ENCODE data around the gene BSN.

The BSN gene

DNA sequence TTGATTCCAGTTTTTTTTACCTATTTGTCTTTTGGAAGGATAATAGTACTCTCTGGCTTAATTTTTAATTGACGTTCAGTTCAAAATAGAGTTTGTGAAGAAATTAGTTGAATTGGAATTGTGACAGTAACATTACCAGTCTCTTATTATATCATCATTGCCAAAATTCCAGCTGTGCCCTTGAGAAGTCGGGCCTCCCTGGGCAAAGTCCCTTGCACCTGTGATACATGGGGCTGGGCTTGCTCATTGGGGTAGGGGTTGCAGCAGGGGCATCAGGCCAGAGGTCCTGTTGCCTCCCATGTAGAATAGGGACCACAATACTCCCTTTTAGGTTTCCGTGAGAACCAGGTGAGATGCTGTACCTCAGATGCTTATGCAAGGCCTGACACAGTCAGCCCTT, 92.0 kb downstream of the BSN start:
- H3K27ac ChIP-seq (ENCODE audit: low read depth, low read length) = no peak overlapping the region
- H3K4me3 ChIP-seq (ENCODE audit: low read depth, low read length) = no peak overlapping the region

GRCh38 chr3:49647741-49648140, 93.5 kb downstream of the BSN start:
- Histone ChIP-seq H3K9ac (ENCODE audit: low read depth, low read length) (no peak overlapping the region), H3K27ac (ENCODE audit: low read depth, low read length) (no peak overlapping the region), H3K4me1 (ENCODE audit: control insufficient read depth, insufficient read depth, low read length) (no peaks in the 10 kb centered on the region), H3K27me3 (ENCODE audit: control insufficient read depth, insufficient read depth, low read length) (no peaks in the 10 kb centered on the region), H3K9me3 (ENCODE audit: control insufficient read depth, insufficient read depth, low read length) (no peaks in the 10 kb centered on the region), H3K4me3 (ENCODE audit: low read depth, low read length) (no peak overlapping the region), H3K36me3 (ENCODE audit: control insufficient read depth, insufficient read depth, low read length) (no peaks in the 10 kb centered on the region)

More for the DNA sequence above, 92.0 kb downstream of the BSN start:
- Histone ChIP-seq H3K27me3 (ENCODE audit: control insufficient read depth, insufficient read depth, low read length) (no peaks in the 10 kb centered on the region), H3K36me3 (ENCODE audit: control insufficient read depth, insufficient read depth, low read length) (no peaks in the 10 kb centered on the region), H3K9ac (ENCODE audit: low read depth, low read length) (no peak overlapping the region), H3K9me3 (ENCODE audit: control insufficient read depth, insufficient read depth, low read length) (no peaks in the 10 kb centered on the region), H3K4me1 (ENCODE audit: control insufficient read depth, insufficient read depth, low read length) (no peaks in the 10 kb centered on the region)

GRCh38 chr3:49648354-49649019, 94.2 kb downstream of the BSN start:
- Histone ChIP-seq H3K9me3 (ENCODE audit: control insufficient read depth, insufficient read depth, low read length) (no peaks in the 10 kb centered on the region), H3K9ac (ENCODE audit: low read depth, low read length) (no peak overlapping the region), H3K4me1 (ENCODE audit: control insufficient read depth, insufficient read depth, low read length) (no peaks in the 10 kb centered on the region), H3K27ac (ENCODE audit: low read depth, low read length) (no peak overlapping the region), H3K27me3 (ENCODE audit: control insufficient read depth, insufficient read depth, low read length) (no peaks in the 10 kb centered on the region), H3K36me3 (ENCODE audit: control insufficient read depth, insufficient read depth, low read length) (no peaks in the 10 kb centered on the region), H3K4me3 (ENCODE audit: low read depth, low read length) (no peak overlapping the region)

DNA sequence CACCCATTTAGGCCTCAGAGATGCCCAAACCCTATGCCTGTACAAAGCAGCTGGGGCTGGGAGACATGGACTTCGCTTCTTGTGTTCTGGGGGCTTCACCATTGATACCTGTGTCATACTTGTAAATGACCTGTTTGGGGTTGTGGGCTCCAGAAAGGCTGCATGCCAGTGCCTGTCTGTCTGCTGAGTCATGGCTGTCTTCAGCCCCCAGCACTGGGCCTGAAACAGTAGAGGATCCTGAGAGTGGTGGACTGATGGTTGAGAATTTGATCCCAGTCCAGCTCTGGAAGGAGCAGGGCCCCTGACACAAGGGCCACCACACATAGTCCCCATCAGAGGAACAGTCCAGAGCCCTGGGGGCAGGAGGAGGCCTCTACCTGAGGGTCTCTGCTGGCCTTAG, 95.3 kb downstream of the BSN start:
- no peak overlapping the region for H3K27ac ChIP-seq (ENCODE audit: low read depth, low read length)
- no peaks in the 10 kb centered on the region for H3K4me1 ChIP-seq (ENCODE audit: control insufficient read depth, insufficient read depth, low read length)
- H3K9ac ChIP-seq (ENCODE audit: low read depth, low read length) = no peak overlapping the region
- H3K27me3 ChIP-seq (ENCODE audit: control insufficient read depth, insufficient read depth, low read length) = no peaks in the 10 kb centered on the region
- H3K9me3 ChIP-seq (ENCODE audit: control insufficient read depth, insufficient read depth, low read length) = no peaks in the 10 kb centered on the region
- H3K4me3 ChIP-seq (ENCODE audit: low read depth, low read length) = no peak overlapping the region
- H3K36me3 ChIP-seq (ENCODE audit: control insufficient read depth, insufficient read depth, low read length) = no peaks in the 10 kb centered on the region

GRCh38 chr3:49650177-49650576, 95.9 kb downstream of the BSN start:
- Histone ChIP-seq H3K9me3 (ENCODE audit: control insufficient read depth, insufficient read depth, low read length) (no peaks in the 10 kb centered on the region), H3K9ac (ENCODE audit: low read depth, low read length) (no peak overlapping the region), H3K27ac (ENCODE audit: low read depth, low read length) (no peak overlapping the region), H3K36me3 (ENCODE audit: control insufficient read depth, insufficient read depth, low read length) (no peaks in the 10 kb centered on the region), H3K4me3 (ENCODE audit: low read depth, low read length) (no peak overlapping the region), H3K27me3 (ENCODE audit: control insufficient read depth, insufficient read depth, low read length) (no peaks in the 10 kb centered on the region), H3K4me1 (ENCODE audit: control insufficient read depth, insufficient read depth, low read length) (no peaks in the 10 kb centered on the region)

DNA sequence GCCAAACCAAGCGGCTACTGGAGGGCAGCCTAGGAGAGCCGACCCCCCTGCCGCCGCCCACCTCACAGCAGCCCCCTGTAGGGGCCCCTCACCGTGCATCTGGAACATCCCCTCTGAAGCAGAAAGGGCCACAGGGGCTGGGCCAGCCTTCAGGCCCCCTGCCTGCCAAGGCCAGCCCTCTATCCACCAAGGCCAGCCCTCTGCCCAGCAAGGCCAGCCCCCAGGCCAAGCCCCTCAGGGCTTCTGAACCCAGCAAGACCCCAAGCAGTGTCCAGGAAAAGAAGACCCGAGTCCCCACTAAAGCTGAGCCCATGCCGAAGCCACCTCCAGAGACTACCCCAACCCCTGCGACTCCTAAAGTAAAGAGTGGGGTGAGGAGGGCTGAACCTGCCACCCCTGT, 96.4 kb downstream of the BSN start:
- no peaks in the 10 kb centered on the region for H3K36me3 ChIP-seq (ENCODE audit: control insufficient read depth, insufficient read depth, low read length)
- H3K27me3 ChIP-seq (ENCODE audit: control insufficient read depth, insufficient read depth, low read length) = no peaks in the 10 kb centered on the region
- H3K27ac ChIP-seq (ENCODE audit: low read depth, low read length) = no peak overlapping the region
- H3K4me3 ChIP-seq (ENCODE audit: low read depth, low read length) = no peak overlapping the region
- H3K4me1 ChIP-seq (ENCODE audit: control insufficient read depth, insufficient read depth, low read length) = no peaks in the 10 kb centered on the region
- H3K9me3 ChIP-seq (ENCODE audit: control insufficient read depth, insufficient read depth, low read length) = no peaks in the 10 kb centered on the region
- no peak overlapping the region for H3K9ac ChIP-seq (ENCODE audit: low read depth, low read length)

- no peaks in the 10 kb centered on the region for H3K27me3 ChIP-seq (ENCODE audit: control insufficient read depth, insufficient read depth, low read length)
- H3K9ac ChIP-seq (ENCODE audit: low read depth, low read length) = no peak overlapping the region
- no peak overlapping the region for H3K27ac ChIP-seq (ENCODE audit: low read depth, low read length)
- no peaks in the 10 kb centered on the region for H3K36me3 ChIP-seq (ENCODE audit: control insufficient read depth, insufficient read depth, low read length)
- H3K4me1 ChIP-seq (ENCODE audit: control insufficient read depth, insufficient read depth, low read length) = no peaks in the 10 kb centered on the region
- H3K4me3 ChIP-seq (ENCODE audit: low read depth, low read length) = no peak overlapping the region
- no peaks in the 10 kb centered on the region for H3K9me3 ChIP-seq (ENCODE audit: control insufficient read depth, insufficient read depth, low read length)
These were observed 98.1 kb downstream of the BSN start for GRCh38 chr3:49652218-49652902.

- H3K4me3 ChIP-seq (ENCODE audit: low read depth, low read length) = no peak overlapping the region
- no peak overlapping the region for H3K27ac ChIP-seq (ENCODE audit: low read depth, low read length)
- no peaks in the 10 kb centered on the region for H3K9me3 ChIP-seq (ENCODE audit: control insufficient read depth, insufficient read depth, low read length)
These were observed 98.7 kb downstream of the BSN start for GRCh38 chr3:49652903-49653415.

DNA sequence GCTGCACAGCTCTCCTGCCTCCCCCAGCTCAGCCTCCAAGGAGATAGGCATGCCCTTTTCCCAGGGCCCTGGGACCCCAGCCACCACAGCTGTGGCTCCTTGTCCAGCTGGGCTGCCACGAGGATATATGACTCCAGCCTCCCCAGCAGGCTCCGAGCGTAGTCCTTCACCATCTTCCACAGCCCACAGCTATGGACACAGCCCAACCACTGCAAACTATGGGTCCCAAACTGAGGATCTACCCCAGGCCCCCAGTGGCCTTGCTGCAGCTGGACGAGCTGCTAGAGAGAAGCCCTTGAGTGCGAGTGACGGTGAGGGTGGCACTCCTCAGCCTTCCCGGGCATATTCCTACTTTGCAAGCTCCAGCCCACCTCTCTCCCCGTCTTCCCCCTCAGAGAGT, 99.3 kb downstream of the BSN start:
- Histone ChIP-seq H3K4me3 (ENCODE audit: low read depth, low read length) (no peak overlapping the region), H3K9me3 (ENCODE audit: control insufficient read depth, insufficient read depth, low read length) (no peaks in the 10 kb centered on the region), H3K27me3 (ENCODE audit: control insufficient read depth, insufficient read depth, low read length) (no peaks in the 10 kb centered on the region), H3K9ac (ENCODE audit: low read depth, low read length) (no peak overlapping the region), H3K27ac (ENCODE audit: low read depth, low read length) (no peak overlapping the region), H3K36me3 (ENCODE audit: control insufficient read depth, insufficient read depth, low read length) (no peaks in the 10 kb centered on the region), H3K4me1 (ENCODE audit: control insufficient read depth, insufficient read depth, low read length) (no peaks in the 10 kb centered on the region)

More at GRCh38 chr3:49652903-49653415, 98.7 kb downstream of the BSN start:
- Histone ChIP-seq H3K36me3 (ENCODE audit: control insufficient read depth, insufficient read depth, low read length) (no peaks in the 10 kb centered on the region), H3K9ac (ENCODE audit: low read depth, low read length) (no peak overlapping the region), H3K4me1 (ENCODE audit: control insufficient read depth, insufficient read depth, low read length) (no peaks in the 10 kb centered on the region), H3K27me3 (ENCODE audit: control insufficient read depth, insufficient read depth, low read length) (no peaks in the 10 kb centered on the region)

GRCh38 chr3:49654176-49654825, 100.0 kb downstream of the BSN start:
- no peaks in the 10 kb centered on the region for H3K4me1 ChIP-seq (ENCODE audit: control insufficient read depth, insufficient read depth, low read length)
- no peaks in the 10 kb centered on the region for H3K9me3 ChIP-seq (ENCODE audit: control insufficient read depth, insufficient read depth, low read length)
- no peaks in the 10 kb centered on the region for H3K36me3 ChIP-seq (ENCODE audit: control insufficient read depth, insufficient read depth, low read length)
- no peak overlapping the region for H3K9ac ChIP-seq (ENCODE audit: low read depth, low read length)
- H3K4me3 ChIP-seq (ENCODE audit: low read depth, low read length) = no peak overlapping the region
- no peak overlapping the region for H3K27ac ChIP-seq (ENCODE audit: low read depth, low read length)
- no peaks in the 10 kb centered on the region for H3K27me3 ChIP-seq (ENCODE audit: control insufficient read depth, insufficient read depth, low read length)

DNA sequence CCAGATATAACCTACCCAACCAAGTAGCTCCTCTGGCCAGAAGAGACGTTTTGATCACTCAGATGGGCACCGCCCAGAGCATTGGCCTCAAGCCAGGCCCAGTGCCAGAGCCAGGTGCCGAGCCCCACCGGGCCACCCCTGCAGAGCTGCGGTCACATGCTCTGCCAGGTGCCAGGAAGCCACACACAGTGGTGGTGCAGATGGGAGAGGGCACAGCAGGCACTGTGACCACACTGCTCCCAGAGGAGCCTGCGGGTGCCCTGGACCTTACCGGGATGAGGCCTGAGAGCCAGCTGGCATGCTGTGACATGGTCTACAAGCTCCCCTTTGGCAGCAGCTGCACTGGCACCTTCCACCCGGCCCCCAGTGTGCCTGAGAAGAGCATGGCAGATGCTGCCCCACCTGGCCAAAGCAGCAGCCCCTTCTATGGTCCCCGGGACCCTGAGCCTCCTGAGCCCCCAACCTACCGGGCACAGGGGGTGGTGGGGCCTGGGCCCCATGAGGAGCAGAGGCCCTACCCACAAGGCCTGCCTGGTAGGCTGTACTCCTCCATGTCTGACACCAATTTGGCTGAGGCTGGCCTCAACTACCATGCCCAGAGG, 100.8 kb downstream of the BSN start:
- Histone ChIP-seq H3K27ac (ENCODE audit: low read depth, low read length) (no peak overlapping the region), H3K4me3 (ENCODE audit: low read depth, low read length) (no peak overlapping the region), H3K4me1 (ENCODE audit: control insufficient read depth, insufficient read depth, low read length) (no peaks in the 10 kb centered on the region), H3K9ac (ENCODE audit: low read depth, low read length) (no peak overlapping the region), H3K27me3 (ENCODE audit: control insufficient read depth, insufficient read depth, low read length) (no peaks in the 10 kb centered on the region), H3K36me3 (ENCODE audit: control insufficient read depth, insufficient read depth, low read length) (no peaks in the 10 kb centered on the region), H3K9me3 (ENCODE audit: control insufficient read depth, insufficient read depth, low read length) (no peaks in the 10 kb centered on the region)

Measured in HUES48 (cell line).